ENCODE measurements around the gene CLDND2. TPM values are rescaled to one million over a fixed set of nuclear protein-coding genes. Genes with fewer than 3 reads are reported as not detected.

CLDND2 gene
- total RNA-seq, 1 experiment from 2014 or later, result not detected

DNA sequence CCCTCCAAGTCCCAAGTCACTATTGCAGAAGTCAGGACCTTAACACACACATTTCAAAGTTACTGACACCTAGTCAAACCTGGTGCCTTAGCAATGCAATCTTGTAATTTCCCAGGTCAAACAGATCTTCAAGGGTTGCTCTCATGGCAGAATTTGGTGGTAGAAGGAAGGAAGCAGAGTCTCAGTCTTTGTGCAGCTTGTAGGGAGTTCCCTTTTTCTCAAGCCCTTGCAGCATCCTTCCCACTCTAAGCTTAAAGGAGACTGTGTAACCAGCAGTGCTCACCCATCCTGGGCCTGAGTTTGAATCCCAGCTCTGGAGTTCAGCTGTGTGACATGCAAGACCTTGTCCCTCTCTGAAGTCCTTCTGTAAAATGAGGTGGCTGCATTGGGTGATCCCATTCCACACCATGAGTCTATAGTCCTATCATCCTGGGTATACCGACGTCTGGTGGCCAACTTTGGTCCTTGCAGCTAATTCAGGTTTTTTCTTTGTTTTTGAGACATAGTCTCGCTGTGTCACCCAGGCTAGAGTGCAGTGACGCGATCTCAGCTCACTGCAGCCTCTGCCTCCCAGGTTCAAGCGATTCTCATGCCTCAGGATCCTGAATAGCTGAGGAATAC is 38.8 kb upstream of the CLDND2 start:
- H2AFZ ChIP-seq (ENCODE audit: low read length), result no peak overlapping the region
- Mint-ChIP-seq H3K36me3 (ENCODE audit: insufficient read depth in 1 of 3, low read depth in 3 of 3) (peaks cover 27 to 43% (median 35%) of the 10 kb centered on the region in 3 experiments), H3K4me3 (no peak overlapping the region), H3K9me3 (peaks cover 27 to 29% of the 10 kb centered on the region in 2 experiments), H3K27me3 (ENCODE audit: low read depth) (peaks cover 4% of the 10 kb centered on the region), H3K27ac (peak overlapping the region in 2 of 3 experiments; percentile 72 to 95; a peak in 4 of 7 replicates), H3K4me1 (peaks cover 35 to 38% of the 10 kb centered on the region in 2 experiments)
- H3K4me2 ChIP-seq (ENCODE audit: insufficient read depth, insufficient read length, low read length), result no peak overlapping the region
- H4K91ac ChIP-seq (ENCODE audit: insufficient read length, low read depth, low read length), result no peak overlapping the region
- no peak overlapping the region for H3K18ac ChIP-seq (ENCODE audit: insufficient read length, low read depth, low read length)
- H3K4me1 ChIP-seq (ENCODE audit: insufficient read depth, low read length), result peaks cover 10% of the 10 kb centered on the region; the same call in 1 of the 2 replicates
- no peak overlapping the region for H2BK15ac ChIP-seq (ENCODE audit: low read depth, low read length)
- no peak overlapping the region for H3K23ac ChIP-seq (ENCODE audit: insufficient read length, low read depth, low read length)
- H2AK5ac ChIP-seq (ENCODE audit: insufficient read length, low read length), result no peak overlapping the region
- H3T11ph ChIP-seq (ENCODE audit: low read length), result no peak overlapping the region
- no peaks in the 10 kb centered on the region for H4K20me1 ChIP-seq (ENCODE audit: control insufficient read depth, insufficient read depth, insufficient read length)
- H2BK20ac ChIP-seq (ENCODE audit: low read depth, low read length, poor library complexity, severe bottlenecking), result no peak overlapping the region
- H3K79me1 ChIP-seq (ENCODE audit: insufficient read depth, low read depth, low read length, poor library complexity, severe bottlenecking), result no peaks in the 10 kb centered on the region
- no peaks in the 10 kb centered on the region for H3K27me3 ChIP-seq (ENCODE audit: insufficient read depth, low read length)
- H3K4ac ChIP-seq (ENCODE audit: low read depth, low read length), result no peak overlapping the region
- H4K8ac ChIP-seq (replicated peaks; ENCODE audit: insufficient read length, low read depth, low read length), result no peak overlapping the region
- peak; percentile 74 for DNase-seq
- no peak overlapping the region for H2BK5ac ChIP-seq (ENCODE audit: insufficient read length, low read length)
- TF ChIP-seq, protein P1, sequence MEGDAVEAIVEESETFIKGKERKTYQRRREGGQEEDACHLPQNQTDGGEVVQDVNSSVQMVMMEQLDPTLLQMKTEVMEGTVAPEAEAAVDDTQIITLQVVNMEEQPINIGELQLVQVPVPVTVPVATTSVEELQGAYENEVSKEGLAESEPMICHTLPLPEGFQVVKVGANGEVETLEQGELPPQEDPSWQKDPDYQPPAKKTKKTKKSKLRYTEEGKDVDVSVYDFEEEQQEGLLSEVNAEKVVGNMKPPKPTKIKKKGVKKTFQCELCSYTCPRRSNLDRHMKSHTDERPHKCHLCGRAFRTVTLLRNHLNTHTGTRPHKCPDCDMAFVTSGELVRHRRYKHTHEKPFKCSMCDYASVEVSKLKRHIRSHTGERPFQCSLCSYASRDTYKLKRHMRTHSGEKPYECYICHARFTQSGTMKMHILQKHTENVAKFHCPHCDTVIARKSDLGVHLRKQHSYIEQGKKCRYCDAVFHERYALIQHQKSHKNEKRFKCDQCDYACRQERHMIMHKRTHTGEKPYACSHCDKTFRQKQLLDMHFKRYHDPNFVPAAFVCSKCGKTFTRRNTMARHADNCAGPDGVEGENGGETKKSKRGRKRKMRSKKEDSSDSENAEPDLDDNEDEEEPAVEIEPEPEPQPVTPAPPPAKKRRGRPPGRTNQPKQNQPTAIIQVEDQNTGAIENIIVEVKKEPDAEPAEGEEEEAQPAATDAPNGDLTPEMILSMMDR (conservative IDR thresholded peaks at IDR 0.05), result peak; percentile 69
- no peaks in the 10 kb centered on the region for H3K23me2 ChIP-seq (ENCODE audit: insufficient read length, low read depth, low read length, poor library complexity, severe bottlenecking)
- WGBS (ENCODE audit: extremely low coverage, insufficient read length, low lambda C conversion rate), result no CpG with 5 or more reads among the region's 6 CpGs
- no peak overlapping the region for H4K5ac ChIP-seq (ENCODE audit: insufficient read length, low read depth, low read length)
- H3K79me2 ChIP-seq (ENCODE audit: insufficient read depth, low read length), result no peaks in the 10 kb centered on the region
- H3K27ac ChIP-seq (ENCODE audit: insufficient read length, low read depth, low read length), result no peak overlapping the region
- no peak overlapping the region for H3K9ac ChIP-seq (ENCODE audit: extremely low read depth, insufficient read length, low read length)
- H3K9me3 ChIP-seq (ENCODE audit: control insufficient read depth, low read depth, low read length), result peaks cover 10% of the 10 kb centered on the region
- no peak overlapping the region for H2BK120ac ChIP-seq (ENCODE audit: low read depth, low read length, poor library complexity, severe bottlenecking)
- no peak overlapping the region for H2BK12ac ChIP-seq (ENCODE audit: insufficient read length, low read depth, low read length)
- H3K14ac ChIP-seq (ENCODE audit: insufficient read depth, low read length), result no peak overlapping the region
- no peak overlapping the region for H3K56ac ChIP-seq (ENCODE audit: insufficient read length, low read depth, low read length)

Data from H9 (cell line).